WTC11 (cell line): ENCODE measurements around the gene APH1A. TPM values are rescaled to one million over a fixed set of nuclear protein-coding genes. Genes with fewer than 3 reads are reported as not detected.

ENCODE experiments used
- ATAC-seq: fragments of 200-7000 bp; cut with Tn5 transposase; 2 replicates; pipeline ENCODE4 v1.10.0; 2021; ENCODE audit warnings: mild to moderate bottlenecking, moderate library complexity
- Bru-seq: library from RNA; stranded (reverse); fragments of 400-500 nt; gene quantifications from one replicate; lab custom pipeline; 2021; lab: Mats Ljungman, UMichigan
- CTCF ChIA-PET: fragments of 300-600 bp; sonication (Branson Sonifier 250); formaldehyde crosslinking; loops from one replicate; lab custom pipeline; 2021; ENCODE audit warnings: antibody characterized with exemption; lab: Charles Lee
- POLR2A ChIA-PET: fragments of 350-600 bp; sonication (Branson Sonifier 250); formaldehyde crosslinking; loops from one replicate; lab custom pipeline; 2021; ENCODE audit warnings: antibody characterized with exemption; lab: Charles Lee
- DNase-seq: peaks from one replicate; pipeline ENCODE4 v3.0.0; 2021; ENCODE audit warnings: low spot score
- H3K27ac Mint-ChIP-seq: 2 replicates; pipeline ENCODE4 v1.8.0; 2021; ENCODE audit warnings: mixed read lengths
- H3K27me3 Mint-ChIP-seq: 2 replicates; pipeline ENCODE4 v1.8.0; 2021; ENCODE audit warnings: low read depth, mild to moderate bottlenecking, moderate library complexity, mixed read lengths
- H3K36me3 Mint-ChIP-seq: 2 replicates; pipeline ENCODE4 v1.8.0; 2021; ENCODE audit warnings: mixed read lengths
- H3K4me1 Mint-ChIP-seq: 2 replicates; pipeline ENCODE4 v1.8.0; 2022; ENCODE audit warnings: mixed read lengths
- H3K4me3 Mint-ChIP-seq: 2 replicates; pipeline ENCODE4 v1.8.0; 2021; ENCODE audit warnings: mild to moderate bottlenecking, moderate library complexity, mixed read lengths
- H3K9me3 Mint-ChIP-seq: 2 replicates; pipeline ENCODE4 v1.8.0; 2021; ENCODE audit warnings: mixed read lengths
- AFF4 ChIP-seq: sonication (generic); formaldehyde crosslinking; IDR thresholded peaks from 2 replicates; pipeline ENCODE4 v1.8.1; 2023; ENCODE audit warnings: mild to moderate bottlenecking, missing genetic modification reagents, borderline replicate concordance
- ATF3 ChIP-seq: sonication (generic); formaldehyde crosslinking; conservative IDR thresholded peaks from 2 replicates; pipeline ENCODE4 v1.8.1; 2022; ENCODE audit warnings: mild to moderate bottlenecking, missing genetic modification reagents
- CBFB ChIP-seq: sonication (generic); formaldehyde crosslinking; IDR thresholded peaks from 2 replicates; pipeline ENCODE4 v1.8.1; 2022; ENCODE audit warnings: mild to moderate bottlenecking, low read depth, missing genetic modification reagents
- CREB1 ChIP-seq: sonication (generic); formaldehyde crosslinking; IDR thresholded peaks from 2 replicates; pipeline ENCODE4 v1.8.0; 2023; ENCODE audit warnings: mild to moderate bottlenecking, missing genetic modification reagents
- E2F5 ChIP-seq: sonication (generic); formaldehyde crosslinking; IDR thresholded peaks from 2 replicates; pipeline ENCODE4 v1.8.1; 2022; ENCODE audit warnings: mild to moderate bottlenecking, moderate library complexity, missing genetic modification reagents
- ELF4 ChIP-seq: sonication (generic); formaldehyde crosslinking; IDR thresholded peaks from 2 replicates; pipeline ENCODE4 v1.8.1; 2022; ENCODE audit warnings: low read depth, mild to moderate bottlenecking, moderate library complexity, missing genetic modification reagents
- ESRRA ChIP-seq: sonication (generic); formaldehyde crosslinking; IDR thresholded peaks from 2 replicates; pipeline ENCODE4 v1.8.1; 2022; ENCODE audit warnings: mild to moderate bottlenecking, missing genetic modification reagents, borderline replicate concordance
- GRHL2 ChIP-seq: fragments of 250-450 bp; sonication (Bioruptor Pico); IDR thresholded peaks from 2 replicates; pipeline ENCODE4 v1.8.0; 2022; ENCODE audit warnings: mild to moderate bottlenecking, moderate library complexity; ENCODE audit not compliant: insufficient replicate concordance, severe bottlenecking
- IRF1 ChIP-seq: sonication (generic); formaldehyde crosslinking; IDR thresholded peaks from 2 replicates; pipeline ENCODE4 v1.8.0; 2023; ENCODE audit warnings: missing genetic modification reagents
- IRF2 ChIP-seq: sonication (generic); formaldehyde crosslinking; IDR thresholded peaks from 2 replicates; pipeline ENCODE4 v1.8.0; 2022; ENCODE audit warnings: low read depth, missing genetic modification reagents, borderline replicate concordance
- KAT7 ChIP-seq: sonication (generic); formaldehyde crosslinking; IDR thresholded peaks from 2 replicates; pipeline ENCODE4 v1.8.1; 2023; ENCODE audit warnings: missing genetic modification reagents, mild to moderate bottlenecking, borderline replicate concordance
- NFATC4 ChIP-seq: fragments of 250-450 bp; sonication (Bioruptor Pico); IDR thresholded peaks from 2 replicates; pipeline ENCODE4 v1.9.0; 2021; ENCODE audit warnings: mild to moderate bottlenecking
- NFE2L1 ChIP-seq: sonication (generic); formaldehyde crosslinking; IDR thresholded peaks from 2 replicates; pipeline ENCODE4 v1.8.1; 2023; ENCODE audit warnings: missing genetic modification reagents
- NR2C2 ChIP-seq: sonication (generic); formaldehyde crosslinking; IDR thresholded peaks from 2 replicates; pipeline ENCODE4 v1.8.0; 2022; ENCODE audit warnings: mild to moderate bottlenecking, missing genetic modification reagents
- SMAD3 ChIP-seq: sonication (generic); formaldehyde crosslinking; IDR thresholded peaks from 2 replicates; pipeline ENCODE4 v1.8.0; 2022; ENCODE audit warnings: missing genetic modification reagents, mild to moderate bottlenecking, borderline replicate concordance
- SMAD4 ChIP-seq: sonication (generic); formaldehyde crosslinking; IDR thresholded peaks from 2 replicates; pipeline ENCODE4 v1.8.0; 2022; ENCODE audit warnings: mild to moderate bottlenecking, missing genetic modification reagents
- SOX15 ChIP-seq: fragments of 250-450 bp; sonication (Bioruptor Pico); IDR thresholded peaks from 2 replicates; pipeline ENCODE4 v1.9.0; 2021; ENCODE audit warnings: mild to moderate bottlenecking
- STAT6 ChIP-seq: sonication (generic); formaldehyde crosslinking; conservative IDR thresholded peaks from 2 replicates; pipeline ENCODE4 v1.8.1; 2023; ENCODE audit warnings: mild to moderate bottlenecking, low read depth, missing genetic modification reagents, moderate library complexity
- USF2 ChIP-seq: sonication (generic); formaldehyde crosslinking; IDR thresholded peaks from 2 replicates; pipeline ENCODE4 v1.8.1; 2023; ENCODE audit warnings: mild to moderate bottlenecking, missing genetic modification reagents, moderate library complexity
- ZNF138 ChIP-seq: sonication (generic); formaldehyde crosslinking; conservative IDR thresholded peaks from 2 replicates; pipeline ENCODE4 v1.8.1; 2022; ENCODE audit warnings: mild to moderate bottlenecking, moderate library complexity, missing genetic modification reagents
- ZNF219 ChIP-seq: sonication (generic); formaldehyde crosslinking; IDR thresholded peaks from 2 replicates; pipeline ENCODE4 v1.8.0; 2023; ENCODE audit warnings: missing genetic modification reagents, mild to moderate bottlenecking, borderline replicate concordance
- ZNF232 ChIP-seq: sonication (generic); formaldehyde crosslinking; IDR thresholded peaks from 2 replicates; pipeline ENCODE4 v1.8.0; 2022; ENCODE audit warnings: mild to moderate bottlenecking, missing genetic modification reagents
- long read RNA-seq, 3 experiments: library from RNA in 1 of 3; library from capped mRNA in 1 of 3; library from polyadenylated mRNA in 1 of 3; unstranded in 2 of 3; stranded (forward) in 1 of 3; transcript quantifications; one replicate each; pipeline ENCODE4 v2.0.0, GENCODE V29; 2021
- total RNA-seq: library from RNA; stranded (reverse); gene quantifications from 3 replicates; pipeline ENCODE4 v1.2.3, GENCODE V29; 2021

Gene APH1A
- total RNA-seq (110 to 120 TPM (median 113 TPM) in 3 replicates), Bru-seq, nascent RNA (percentile 89 among the genes with signal in this experiment)
- long read RNA-seq, experiment 1, transcript APH1A-203 (7 exons, 1,713 nt) = minor isoform, 82 of 242 reads
- long read RNA-seq, experiment 1, transcript APH1A-202 (6 exons, 2,353 nt) = major isoform, 124 of 242 reads
- long read RNA-seq, experiment 1, partial matches to known transcripts = 11 of 242 reads
- long read RNA-seq, experiment 1, other reads (novel, unspliced or antisense) = 24 of 242 reads
- long read RNA-seq, experiment 2, transcript APH1A-202 (6 exons, 2,353 nt) = major isoform, 50 of 149 reads
- long read RNA-seq, experiment 2, transcript APH1A-203 (7 exons, 1,713 nt) = minor isoform, 49 of 149 reads
- long read RNA-seq, experiment 2, partial matches to known transcripts = 18 of 149 reads
- long read RNA-seq, experiment 2, other reads (novel, unspliced or antisense) = 32 of 149 reads
- long read RNA-seq, experiment 3, transcript APH1A-203 (7 exons, 1,713 nt) = minor isoform, 32 of 87 reads
- long read RNA-seq, experiment 3, transcript APH1A-202 (6 exons, 2,353 nt) = major isoform, 44 of 87 reads
- long read RNA-seq, experiment 3, partial matches to known transcripts = 3 of 87 reads
- long read RNA-seq, experiment 3, other reads (novel, unspliced or antisense) = 8 of 87 reads

- Mint-ChIP-seq H3K27ac (peak within 1 kb of the TSS; percentile 100), H3K36me3 (peaks cover 30% of the 10 kb centered on the region), H3K4me1 (peaks cover 49% of the 10 kb centered on the region), H3K4me3 (peak within 1 kb of the TSS; percentile 100), H3K9me3 (no peaks in the 10 kb centered on the region), H3K27me3 (no peaks in the 10 kb centered on the region)
- POLR2A ChIA-PET = interaction anchor here (0.5 to 1.8 kb wide), 10 partner anchors 8 to 225 kb away, joined by 3 to 21 read pairs (median 4); partner anchors contain the start of genes CA14 and CIART
- peak; percentile 95 for ATAC-seq
- CTCF ChIA-PET = interaction anchor here (0.7 to 3.0 kb wide), 4 partner anchors 9 to 13 kb away, joined by 4 to 17 read pairs (median 8); partner anchors contain the start of gene CA14
- DNase-seq = peak; percentile 98
- TF ChIP-seq NFATC4 = no peak
- no peak for TF ChIP-seq SOX15 (CRISPR knock-in tag)
- TF ChIP-seq ATF3 (CRISPR knock-in tag) = no peak
- TF ChIP-seq AFF4 (CRISPR knock-in tag) = no peak
- 0 out of 2 replicates have a peak, but pooled peaks have one; percentile 34 for TF ChIP-seq NR2C2
- 0 out of 2 replicates have a peak, but pooled peaks have one; percentile 20 for TF ChIP-seq KAT7 (CRISPR knock-in tag)
- TF ChIP-seq ZNF232 (CRISPR knock-in tag) = 0 out of 2 replicates have a peak, but pooled peaks have one; percentile 32
- TF ChIP-seq SMAD3 (CRISPR knock-in tag) = no peak
- no peak for TF ChIP-seq NFE2L1
- TF ChIP-seq USF2 (CRISPR knock-in tag) = peak; percentile 21; the same call in 1 of the 2 replicates
- TF ChIP-seq ESRRA (CRISPR knock-in tag) = no peak
- no peak for TF ChIP-seq GRHL2 (CRISPR knock-in tag)
- TF ChIP-seq ZNF138 (CRISPR knock-in tag) = no peak
- TF ChIP-seq ELF4 (CRISPR knock-in tag) = no peak
- no peak for TF ChIP-seq IRF2 (CRISPR knock-in tag)
- TF ChIP-seq ZNF219 (CRISPR knock-in tag) = no peak
- TF ChIP-seq SMAD4 (CRISPR knock-in tag) = no peak
- no peak for TF ChIP-seq IRF1 (CRISPR knock-in tag)
- 0 out of 2 replicates have a peak, but pooled peaks have one; percentile 45 for TF ChIP-seq E2F5
- no peak for TF ChIP-seq CREB1 (CRISPR knock-in tag)
- no peak for TF ChIP-seq STAT6
- TF ChIP-seq CBFB (CRISPR knock-in tag) = no peak
These were observed at the start of gene APH1A for GRCh38 chr1:150268705-150269403. APH1A (minus strand) TSS chr1:150269016; CDS start chr1:150268810, 206 bp downstream.
